HL-60/S4 treated with retinoic acid at 250 ng/mL for 4 days and 3 days (cell line): ENCODE data around the gene TP73.

Experiments
- in situ Hi-C: fragments of 300-500 bp; cut with MboI; formaldehyde crosslinking; loops from 2 replicates; pipeline ENCODE4 v1.7.0; 2022; ENCODE audit warnings: low sequenced_read_pairs

The TP73 gene

GRCh38 chr1:3756394-3756793 is 104.1 kb downstream of the TP73 start:
- in situ Hi-C loops = no loop called here

GRCh38 chr1:3759164-3759563 is 106.8 kb downstream of the TP73 start:
- in situ Hi-C loops = no loop called here

GRCh38 chr1:3759796-3760195 is 107.5 kb downstream of the TP73 start:
- in situ Hi-C loops = no loop called here

GRCh38 chr1:3761296-3762010 is 109.1 kb downstream of the TP73 start:
- in situ Hi-C loops = no loop called here

GRCh38 chr1:3762151-3762872 is 110.0 kb downstream of the TP73 start:
- in situ Hi-C loops = no loop called here

GRCh38 chr1:3762873-3763228 is 110.5 kb downstream of the TP73 start:
- in situ Hi-C loops = no loop called here

GRCh38 chr1:3763351-3764125 is 111.2 kb downstream of the TP73 start:
- in situ Hi-C loops = no loop called here

- in situ Hi-C loops = no loop called here
Measured at GRCh38 chr1:3767328-3767925, 115.1 kb downstream of the TP73 start.

- in situ Hi-C loops = no loop called here
Measured at GRCh38 chr1:3768811-3769390, 116.6 kb downstream of the TP73 start.

GRCh38 chr1:3770047-3770765 is 117.9 kb downstream of the TP73 start:
- in situ Hi-C loops = no loop called here

- in situ Hi-C loops = no loop called here
Measured at GRCh38 chr1:3771108-3772026, 119.1 kb downstream of the TP73 start.

- in situ Hi-C loops = no loop called here
Measured at GRCh38 chr1:3772027-3772714, 119.9 kb downstream of the TP73 start.

- in situ Hi-C loops = no loop called here
Measured at GRCh38 chr1:3772715-3773571, 120.6 kb downstream of the TP73 start, which contains the start of gene SMIM1. SMIM1 (plus strand) TSS chr1:3772749; CDS start chr1:3775374, 2,625 bp downstream.

GRCh38 chr1:3773572-3774275 is 121.4 kb downstream of the TP73 start:
- in situ Hi-C loops = no loop called here

- in situ Hi-C loops = no loop called here
Measured at GRCh38 chr1:3774276-3774945, 122.1 kb downstream of the TP73 start.

- in situ Hi-C loops = no loop called here
Measured at GRCh38 chr1:3774946-3775489, 122.7 kb downstream of the TP73 start.
